Measurements from ENCODE around the gene DNAH14. TPM values are rescaled to one million over a fixed set of nuclear protein-coding genes. Genes with fewer than 3 reads are reported as not detected.

Gene DNAH14
- total RNA-seq, 4 donors from 2014 or later = 4.1 to 84.0 (median 11.4) TPM

DNA sequence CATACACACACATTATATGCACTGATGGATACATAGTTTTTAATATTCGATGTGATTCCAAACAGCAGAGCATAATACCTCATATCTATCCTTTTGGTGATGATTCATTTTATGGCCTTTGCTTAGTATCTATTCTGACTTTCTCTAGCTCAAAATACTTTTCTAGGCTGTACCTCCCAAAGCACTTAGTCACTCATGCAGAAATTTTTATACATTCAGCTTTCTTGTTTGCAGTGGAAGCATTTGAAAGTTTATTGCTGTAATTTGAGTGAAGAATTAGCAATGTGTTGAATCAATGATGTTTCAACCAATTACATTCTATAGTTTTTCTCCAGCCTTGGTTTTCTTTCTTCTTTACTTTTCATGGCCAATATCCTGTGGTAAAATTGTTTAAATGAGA is 431.7 kb downstream of the DNAH14 start:
- Histone ChIP-seq H3K9me3 (no peaks in the 10 kb centered on the region), H3K4me1 (no peaks in the 10 kb centered on the region), H3K4me3 (no peak overlapping the region), H3K27me3 (no peaks in the 10 kb centered on the region), H3K36me3 (no peaks in the 10 kb centered on the region), H3K27ac (no peak overlapping the region)
- no peak for TF ChIP-seq POLR2AphosphoS5 (IDR thresholded peaks at IDR 0.05)
- TF ChIP-seq EP300 (IDR thresholded peaks at IDR 0.05; ENCODE audit: low read depth) = no peak
- DNase-seq = no peak
- WGBS, 2 donors (ENCODE audit: low coverage in 1 of 2) = 93 to 100% methylated on average over 1 of the region's 1 CpG
- in situ Hi-C loops (cut with MboI; ENCODE audit: low pct_ligation_motif_present in 1 of 4, low pct_unique_long_range_greater_than_20kb in 1 of 4, low sequenced_read_pairs in 3 of 4) = no loop called here
- intact Hi-C loops (cut with DNase I; ENCODE audit: low total_unique reads) = no loop called here

DNA sequence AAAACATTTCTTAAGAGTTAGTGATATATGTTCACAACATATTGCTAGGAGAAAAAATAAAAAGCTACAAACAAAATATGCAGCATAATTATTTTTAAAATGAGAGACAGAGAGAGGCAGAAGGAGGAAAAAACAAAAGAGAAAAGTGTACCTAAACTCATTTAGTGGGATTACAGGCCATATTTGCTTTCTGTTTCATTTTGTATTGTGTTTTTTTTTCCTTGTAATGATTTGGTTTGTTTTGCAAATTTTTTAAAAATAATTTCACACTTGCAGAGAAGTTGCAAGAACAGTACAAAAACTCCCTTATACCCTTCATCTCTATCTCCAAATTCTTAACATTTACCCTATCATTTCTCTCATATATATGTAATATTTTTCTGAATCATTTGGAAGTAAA is 433.3 kb downstream of the DNAH14 start:
- no peak overlapping the region for H3K27ac ChIP-seq
- H3K9me3 ChIP-seq = no peaks in the 10 kb centered on the region
- in situ Hi-C loops (cut with MboI; ENCODE audit: low pct_ligation_motif_present in 1 of 4, low pct_unique_long_range_greater_than_20kb in 1 of 4, low sequenced_read_pairs in 3 of 4) (no loop called here), intact Hi-C loops (cut with DNase I; ENCODE audit: low total_unique reads) (no loop called here)
- DNase-seq = no peak
- no peaks in the 10 kb centered on the region for H3K27me3 ChIP-seq
- H3K36me3 ChIP-seq = no peaks in the 10 kb centered on the region
- TF ChIP-seq POLR2A (IDR thresholded peaks at IDR 0.05) (no peak), POLR2AphosphoS5 (IDR thresholded peaks at IDR 0.05) (no peak)
- H3K4me1 ChIP-seq = no peaks in the 10 kb centered on the region
- H3K4me3 ChIP-seq = no peak overlapping the region

DNA sequence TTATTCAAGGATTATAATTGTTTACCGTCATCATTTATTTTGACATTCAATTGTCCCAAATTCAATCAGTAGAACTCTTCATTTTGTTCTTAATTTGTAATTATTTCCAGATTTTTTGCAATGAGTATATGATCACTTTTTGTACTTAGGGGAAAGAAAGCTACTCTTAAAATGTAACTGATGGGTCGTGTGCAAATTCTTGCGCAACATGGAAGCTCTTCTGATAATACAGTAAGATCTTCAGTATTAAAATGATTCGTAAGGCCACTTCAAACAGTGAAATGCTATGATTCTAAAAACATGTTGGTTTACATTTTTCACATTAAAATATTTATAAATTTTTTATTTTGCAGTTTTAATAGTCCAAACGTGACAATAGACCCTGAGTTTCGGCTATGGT is 435.0 kb downstream of the DNAH14 start:
- in situ Hi-C loops (cut with MboI; ENCODE audit: low pct_ligation_motif_present in 1 of 4, low pct_unique_long_range_greater_than_20kb in 1 of 4, low sequenced_read_pairs in 3 of 4) = no loop called here

DNA sequence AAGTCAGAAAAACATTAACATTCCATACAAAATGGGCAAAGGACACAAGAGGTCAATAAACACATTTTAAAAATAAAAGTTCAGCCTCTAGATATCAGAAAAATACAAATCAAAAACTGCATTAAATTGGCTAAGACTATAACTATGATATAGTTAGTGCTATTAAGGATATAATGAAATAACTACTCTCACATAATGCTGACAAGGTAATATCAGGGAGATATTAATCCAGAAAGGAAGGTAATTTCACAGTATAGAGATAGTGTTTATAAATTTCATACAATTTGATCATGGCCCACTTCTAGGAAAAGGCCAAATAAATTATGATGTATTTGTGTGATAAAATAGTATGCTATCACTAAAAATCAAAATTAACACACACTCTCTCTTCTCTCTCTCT is 436.5 kb downstream of the DNAH14 start:
- no peak overlapping the region for H3K4me3 ChIP-seq
- no peak overlapping the region for H3K27ac ChIP-seq
- no peak for TF ChIP-seq POLR2AphosphoS5 (IDR thresholded peaks at IDR 0.05)
- no peak for DNase-seq
- in situ Hi-C loops (cut with MboI; ENCODE audit: low pct_ligation_motif_present in 1 of 4, low pct_unique_long_range_greater_than_20kb in 1 of 4, low sequenced_read_pairs in 3 of 4) (no loop called here), intact Hi-C loops (cut with DNase I; ENCODE audit: low total_unique reads) (no loop called here)
- no peaks in the 10 kb centered on the region for H3K4me1 ChIP-seq
- no peaks in the 10 kb centered on the region for H3K27me3 ChIP-seq
- no peaks in the 10 kb centered on the region for H3K9me3 ChIP-seq
- H3K36me3 ChIP-seq = no peaks in the 10 kb centered on the region

More for the DNA sequence above, 435.0 kb downstream of the DNAH14 start:
- no peak for TF ChIP-seq POLR2AphosphoS5 (IDR thresholded peaks at IDR 0.05)
- TF ChIP-seq, protein P1, sequence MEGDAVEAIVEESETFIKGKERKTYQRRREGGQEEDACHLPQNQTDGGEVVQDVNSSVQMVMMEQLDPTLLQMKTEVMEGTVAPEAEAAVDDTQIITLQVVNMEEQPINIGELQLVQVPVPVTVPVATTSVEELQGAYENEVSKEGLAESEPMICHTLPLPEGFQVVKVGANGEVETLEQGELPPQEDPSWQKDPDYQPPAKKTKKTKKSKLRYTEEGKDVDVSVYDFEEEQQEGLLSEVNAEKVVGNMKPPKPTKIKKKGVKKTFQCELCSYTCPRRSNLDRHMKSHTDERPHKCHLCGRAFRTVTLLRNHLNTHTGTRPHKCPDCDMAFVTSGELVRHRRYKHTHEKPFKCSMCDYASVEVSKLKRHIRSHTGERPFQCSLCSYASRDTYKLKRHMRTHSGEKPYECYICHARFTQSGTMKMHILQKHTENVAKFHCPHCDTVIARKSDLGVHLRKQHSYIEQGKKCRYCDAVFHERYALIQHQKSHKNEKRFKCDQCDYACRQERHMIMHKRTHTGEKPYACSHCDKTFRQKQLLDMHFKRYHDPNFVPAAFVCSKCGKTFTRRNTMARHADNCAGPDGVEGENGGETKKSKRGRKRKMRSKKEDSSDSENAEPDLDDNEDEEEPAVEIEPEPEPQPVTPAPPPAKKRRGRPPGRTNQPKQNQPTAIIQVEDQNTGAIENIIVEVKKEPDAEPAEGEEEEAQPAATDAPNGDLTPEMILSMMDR (IDR thresholded peaks at IDR 0.05) = no peak
- TF ChIP-seq POLR2A (IDR thresholded peaks at IDR 0.05) = no peak
- DNase-seq = no peak
- no peaks in the 10 kb centered on the region for H3K27me3 ChIP-seq
- H3K27ac ChIP-seq = no peak overlapping the region
- no peaks in the 10 kb centered on the region for H3K9me3 ChIP-seq
- H3K4me3 ChIP-seq = no peak overlapping the region
- 91 to 95% methylated on average over 6 of the region's 6 CpGs for WGBS, 2 donors (ENCODE audit: low coverage in 1 of 2)
- H3K36me3 ChIP-seq = no peaks in the 10 kb centered on the region
- intact Hi-C loops (cut with DNase I; ENCODE audit: low total_unique reads) = no loop called here
- no peaks in the 10 kb centered on the region for H3K4me1 ChIP-seq

DNA sequence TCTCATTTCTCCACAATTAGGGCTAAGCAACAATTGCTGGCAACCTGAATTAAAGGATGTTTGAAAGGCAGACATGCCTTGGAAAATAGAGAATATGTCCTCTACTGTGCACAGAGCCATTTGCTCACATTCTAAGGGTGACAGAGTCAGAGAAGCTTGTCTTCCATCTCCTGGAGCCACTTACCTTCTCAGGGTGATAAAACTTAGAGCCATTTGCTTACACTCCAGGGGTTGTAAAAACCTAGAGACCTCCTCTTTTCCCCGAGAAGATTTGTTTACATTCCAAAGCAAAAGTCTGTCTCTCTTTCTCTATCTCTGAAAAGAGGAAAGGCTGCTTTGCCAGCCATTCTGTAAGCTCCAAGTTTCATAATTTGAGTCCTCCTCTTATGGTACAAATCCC is 437.1 kb downstream of the DNAH14 start:
- Histone ChIP-seq H3K4me1 (no peaks in the 10 kb centered on the region), H3K27ac (no peak overlapping the region), H3K36me3 (no peaks in the 10 kb centered on the region), H3K9me3 (no peaks in the 10 kb centered on the region), H3K4me3 (no peak overlapping the region), H3K27me3 (no peaks in the 10 kb centered on the region)
- DNase-seq = no peak
- intact Hi-C loops (cut with DNase I; ENCODE audit: low total_unique reads) = no loop called here
- 13 to 21% methylated on average over 1 of the region's 1 CpG for WGBS, 2 donors (ENCODE audit: low coverage in 1 of 2)
- TF ChIP-seq POLR2AphosphoS5 (IDR thresholded peaks at IDR 0.05) = no peak
- TF ChIP-seq POLR2A (IDR thresholded peaks at IDR 0.05) = no peak
- TF ChIP-seq EP300 (IDR thresholded peaks at IDR 0.05; ENCODE audit: low read depth) = no peak
- in situ Hi-C loops (cut with MboI; ENCODE audit: low pct_ligation_motif_present in 1 of 4, low pct_unique_long_range_greater_than_20kb in 1 of 4, low sequenced_read_pairs in 3 of 4) = no loop called here

DNA sequence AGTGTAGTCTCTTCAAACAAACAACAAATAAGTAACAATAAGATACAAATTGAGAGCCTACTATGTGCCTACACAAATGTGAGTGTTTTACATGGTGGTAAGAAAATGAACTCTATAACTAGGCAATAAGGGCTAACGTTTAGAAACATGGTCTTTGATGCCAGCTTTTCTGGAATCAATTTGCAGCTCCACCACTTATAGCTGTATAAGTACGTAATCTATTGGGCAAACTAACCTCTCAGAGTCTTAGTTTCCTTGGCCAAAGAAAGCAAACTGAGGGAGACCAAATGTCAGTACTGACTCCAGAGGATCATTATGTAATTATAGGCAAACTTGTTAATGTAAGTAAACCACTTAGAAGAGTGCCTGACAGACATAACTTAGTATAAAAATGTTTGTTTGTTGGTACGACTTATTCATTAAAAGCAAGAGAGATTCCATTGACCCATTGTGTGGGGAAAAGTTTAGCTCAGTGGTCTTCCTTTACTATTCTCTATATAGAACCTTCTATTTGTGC is 438.6 kb downstream of the DNAH14 start:
- TF ChIP-seq POLR2A (IDR thresholded peaks at IDR 0.05) = no peak
- TF ChIP-seq, protein P1 (IDR thresholded peaks at IDR 0.05) = no peak
- no peak for TF ChIP-seq POLR2AphosphoS5 (IDR thresholded peaks at IDR 0.05)
- no peak for TF ChIP-seq EP300 (IDR thresholded peaks at IDR 0.05; ENCODE audit: low read depth)
- Histone ChIP-seq H3K27ac (no peak overlapping the region), H3K36me3 (no peaks in the 10 kb centered on the region), H3K4me1 (no peaks in the 10 kb centered on the region), H3K27me3 (no peaks in the 10 kb centered on the region), H3K9me3 (no peaks in the 10 kb centered on the region), H3K4me3 (no peak overlapping the region)
- in situ Hi-C loops (cut with MboI; ENCODE audit: low pct_ligation_motif_present in 1 of 4, low pct_unique_long_range_greater_than_20kb in 1 of 4, low sequenced_read_pairs in 3 of 4) = no loop called here
- no peak for DNase-seq
- 71 to 87% methylated on average over 3 of the region's 3 CpGs for WGBS, 2 donors (ENCODE audit: low coverage in 1 of 2)
- intact Hi-C loops (cut with DNase I; ENCODE audit: low total_unique reads) = no loop called here
